Mesenchymal stem cell (in vitro differentiated cells and primary cell): ENCODE results near the gene CNDP1.

ENCODE experiments used
- DNase-seq: peaks from one replicate; pipeline ENCODE4 v3.0.0-alpha.2; 2013
- H2AFZ ChIP-seq: one replicate; pipeline ENCODE4 v1.6.1; 2013; ENCODE audit warnings: low read depth, mild to moderate bottlenecking, control low read depth, inconsistent platforms, low read length, moderate library complexity
- H2AK5ac ChIP-seq: 2 replicates; pipeline ENCODE4 v1.6.1; 2013; ENCODE audit warnings: low read length, moderate library complexity, mild to moderate bottlenecking, inconsistent platforms; ENCODE audit not compliant: severe bottlenecking
- H2BK120ac ChIP-seq: one replicate; pipeline ENCODE4 v1.6.1; 2013; ENCODE audit warnings: low read depth, mild to moderate bottlenecking, inconsistent platforms, low read length, moderate library complexity
- H2BK12ac ChIP-seq, 2 experiments: one replicate each; pipeline ENCODE4 v1.6.1; 2013; ENCODE audit warnings: inconsistent platforms in 2 of 2, low read length in 2 of 2, mild to moderate bottlenecking in 2 of 2, moderate library complexity in 2 of 2, control low read depth in 1 of 2
- H2BK15ac ChIP-seq: one replicate; pipeline ENCODE4 v1.6.1; 2013; ENCODE audit warnings: mild to moderate bottlenecking, low read depth, inconsistent platforms; ENCODE audit not compliant: poor library complexity, severe bottlenecking
- H2BK5ac ChIP-seq: 2 replicates; pipeline ENCODE4 v1.6.1; 2013; ENCODE audit warnings: low read depth, mild to moderate bottlenecking, low read length, control low read depth, inconsistent platforms; ENCODE audit not compliant: poor library complexity, severe bottlenecking
- H3K14ac ChIP-seq, 2 experiments: one replicate each; pipeline ENCODE4 v1.6.1; 2013; ENCODE audit warnings: inconsistent platforms in 2 of 2, low read length in 2 of 2, control low read depth in 1 of 2, mild to moderate bottlenecking in 1 of 2, moderate library complexity in 1 of 2
- H3K18ac ChIP-seq, 2 experiments: one replicate each; pipeline ENCODE4 v1.6.1; 2013; ENCODE audit warnings: inconsistent platforms in 2 of 2, low read length in 2 of 2, control low read depth in 1 of 2, low read depth in 1 of 2, mild to moderate bottlenecking in 1 of 2
- H3K23ac ChIP-seq, 2 experiments: one replicate each; pipeline ENCODE4 v1.6.1; 2013; ENCODE audit warnings: inconsistent platforms in 2 of 2, low read length in 2 of 2, mild to moderate bottlenecking in 2 of 2, moderate library complexity in 2 of 2, control low read depth in 1 of 2
- H3K27ac ChIP-seq: 2 replicates; pipeline ENCODE4 v1.5.1; 2013; ENCODE audit warnings: mild to moderate bottlenecking, moderate library complexity, low read length, control low read depth, inconsistent platforms; ENCODE audit not compliant: poor library complexity, severe bottlenecking
- H3K27me3 ChIP-seq, 2 experiments: 2 replicates each; pipeline versions ENCODE4 v1.6.1 to v1.7.0; 2013; ENCODE audit warnings: low read length in 2 of 2, mild to moderate bottlenecking in 2 of 2, moderate library complexity in 2 of 2, control low read depth in 1 of 2, inconsistent platforms in 1 of 2; ENCODE audit not compliant: control insufficient read depth in 1 of 2, insufficient read depth in 1 of 2
- H3K36me3 ChIP-seq, 2 experiments: 2 replicates each; pipeline versions ENCODE4 v1.6.1 to v1.7.0; 2013; ENCODE audit warnings: low read length in 2 of 2, control low read depth in 1 of 2, inconsistent platforms in 1 of 2, low read depth in 1 of 2, mild to moderate bottlenecking in 1 of 2; ENCODE audit not compliant: insufficient read depth in 2 of 2, control insufficient read depth in 1 of 2
- H3K4ac ChIP-seq, 2 experiments: one replicate each; pipeline ENCODE4 v1.6.1; 2013; ENCODE audit warnings: inconsistent platforms in 2 of 2, low read length in 2 of 2, mild to moderate bottlenecking in 2 of 2, moderate library complexity in 2 of 2, control low read depth in 1 of 2, low read depth in 1 of 2
- H3K4me1 ChIP-seq: 2 replicates; pipeline ENCODE4 v1.6.1; 2013; ENCODE audit warnings: low read depth, low read length, control low read depth; ENCODE audit not compliant: control insufficient read depth, insufficient read depth
- H3K4me2 ChIP-seq: 2 replicates; pipeline ENCODE4 v1.6.1; 2013; ENCODE audit warnings: low read length, mild to moderate bottlenecking, inconsistent platforms; ENCODE audit not compliant: poor library complexity, severe bottlenecking
- H3K4me3 ChIP-seq, 2 experiments: 2 replicates each; pipeline versions ENCODE4 v1.5.1 to v1.7.0; 2013; ENCODE audit warnings: low read length in 2 of 2, mild to moderate bottlenecking in 2 of 2, control low read depth in 1 of 2, low read depth in 1 of 2; ENCODE audit not compliant: insufficient read depth in 1 of 2
- H3K79me1 ChIP-seq: replicated peaks from 2 replicates; pipeline ENCODE4 v1.6.1; 2013; ENCODE audit warnings: mild to moderate bottlenecking, control low read depth, low read length, inconsistent platforms; ENCODE audit not compliant: poor library complexity, severe bottlenecking
- H3K9ac ChIP-seq: 2 replicates; pipeline ENCODE4 v1.7.0; 2013; ENCODE audit warnings: mild to moderate bottlenecking, low read length, moderate library complexity
- H3K9me3 ChIP-seq: 2 replicates; pipeline ENCODE4 v1.7.0; 2013; ENCODE audit warnings: mild to moderate bottlenecking, low read length; ENCODE audit not compliant: control insufficient read depth
- H4K8ac ChIP-seq: one replicate; pipeline ENCODE4 v1.6.1; 2013; ENCODE audit warnings: inconsistent platforms, mild to moderate bottlenecking, low read length, moderate library complexity
- H4K91ac ChIP-seq: one replicate; pipeline ENCODE4 v1.6.1; 2013; ENCODE audit warnings: mild to moderate bottlenecking, low read length, inconsistent platforms
- WGBS: methylation state at CpG from one replicate; pipeline ENCODE4 v1.1.7; 2013; ENCODE audit warnings: mixed read lengths; 5-methylcytosine and 5-hydroxymethylcytosine counted together

The CNDP1 gene

GRCh38 chr18:74514860-74515495 lies 19.3 kb upstream of the CNDP1 start:
- Histone ChIP-seq H2AFZ (no peak overlapping the region), H2BK15ac (no peak overlapping the region), H3K4ac (no peak overlapping the region), H3K4me1 (peaks cover 8% of the 10 kb centered on the region), H3K4me3 (no peak overlapping the region), H3K14ac (no peak overlapping the region), H4K8ac (no peak overlapping the region), H3K79me1 (peaks cover 48% of the 10 kb centered on the region), H3K36me3 (peaks cover 85 to 89% of the 10 kb centered on the region in 2 experiments), H2BK120ac (no peak overlapping the region), H2BK12ac (no peak overlapping the region), H3K23ac (no peak overlapping the region), H3K18ac (no peak overlapping the region), H3K9me3 (no peaks in the 10 kb centered on the region), H3K27me3 (no peaks in the 10 kb centered on the region), H3K27ac (no peak overlapping the region), H3K9ac (no peak overlapping the region), H2AK5ac (no peak overlapping the region), H3K4me2 (no peak overlapping the region), H4K91ac (no peak overlapping the region), H2BK5ac (no peak overlapping the region)
- no peak for DNase-seq
- WGBS: 94% methylated on average over 18 of the region's 18 CpGs

GRCh38 chr18:74515620-74516231 lies 18.6 kb upstream of the CNDP1 start:
- 96% methylated on average over 12 of the region's 13 CpGs for WGBS

GRCh38 chr18:74516271-74517235 lies 17.7 kb upstream of the CNDP1 start:
- H2BK5ac ChIP-seq: no peak overlapping the region
- H3K4me3 ChIP-seq: no peak overlapping the region
- no peak overlapping the region for H3K27ac ChIP-seq
- H3K79me1 ChIP-seq: peaks cover 40% of the 10 kb centered on the region
- 93% methylated on average over 32 of the region's 35 CpGs for WGBS
- no peak overlapping the region for H2BK15ac ChIP-seq
- H3K9me3 ChIP-seq: no peaks in the 10 kb centered on the region
- H2AK5ac ChIP-seq: no peak overlapping the region
- H3K27me3 ChIP-seq: no peaks in the 10 kb centered on the region
- H4K91ac ChIP-seq: no peak overlapping the region
- H2BK12ac ChIP-seq: no peak overlapping the region
- H3K18ac ChIP-seq: no peak overlapping the region
- no peak for DNase-seq
- H3K23ac ChIP-seq: no peak overlapping the region
- peaks cover 5% of the 10 kb centered on the region for H3K4me1 ChIP-seq
- no peak overlapping the region for H3K4ac ChIP-seq
- no peak overlapping the region for H3K4me2 ChIP-seq
- H3K9ac ChIP-seq: no peak overlapping the region
- H4K8ac ChIP-seq: no peak overlapping the region
- no peak overlapping the region for H2BK120ac ChIP-seq
- peaks cover 88 to 91% of the 10 kb centered on the region in 2 experiments for H3K36me3 ChIP-seq
- no peak overlapping the region for H2AFZ ChIP-seq
- H3K14ac ChIP-seq: no peak overlapping the region

More at GRCh38 chr18:74515620-74516231, 18.6 kb upstream of the CNDP1 start:
- H2BK120ac ChIP-seq: no peak overlapping the region
- H4K8ac ChIP-seq: no peak overlapping the region
- H2BK12ac ChIP-seq: no peak overlapping the region
- no peak overlapping the region for H3K4me3 ChIP-seq
- H4K91ac ChIP-seq: no peak overlapping the region
- H3K4me1 ChIP-seq: peaks cover 5% of the 10 kb centered on the region
- H3K23ac ChIP-seq: no peak overlapping the region
- H3K9me3 ChIP-seq: no peaks in the 10 kb centered on the region
- no peaks in the 10 kb centered on the region for H3K27me3 ChIP-seq
- H3K18ac ChIP-seq: no peak overlapping the region
- no peak overlapping the region for H3K4me2 ChIP-seq
- no peak overlapping the region for H3K4ac ChIP-seq
- H3K9ac ChIP-seq: no peak overlapping the region
- H2BK15ac ChIP-seq: no peak overlapping the region
- H2AFZ ChIP-seq: no peak overlapping the region
- no peak overlapping the region for H2BK5ac ChIP-seq
- peaks cover 43% of the 10 kb centered on the region for H3K79me1 ChIP-seq
- peaks cover 85 to 89% of the 10 kb centered on the region in 2 experiments for H3K36me3 ChIP-seq
- no peak overlapping the region for H3K14ac ChIP-seq
- H3K27ac ChIP-seq: no peak overlapping the region
- no peak for DNase-seq
- H2AK5ac ChIP-seq: no peak overlapping the region

GRCh38 chr18:74517236-74517630 lies 17.1 kb upstream of the CNDP1 start:
- no peak for DNase-seq
- H2AK5ac ChIP-seq: no peak overlapping the region
- H2BK15ac ChIP-seq: no peak overlapping the region
- no peak overlapping the region for H3K18ac ChIP-seq
- no peak overlapping the region for H4K8ac ChIP-seq
- no peak overlapping the region for H2BK5ac ChIP-seq
- no peak overlapping the region for H2AFZ ChIP-seq
- peaks cover 84 to 91% of the 10 kb centered on the region in 2 experiments for H3K36me3 ChIP-seq
- H3K4me3 ChIP-seq: no peak overlapping the region
- H3K23ac ChIP-seq: no peak overlapping the region
- no peak overlapping the region for H4K91ac ChIP-seq
- no peaks in the 10 kb centered on the region for H3K27me3 ChIP-seq
- H3K4me2 ChIP-seq: no peak overlapping the region
- peaks cover 40% of the 10 kb centered on the region for H3K79me1 ChIP-seq
- H3K27ac ChIP-seq: no peak overlapping the region
- no peak overlapping the region for H3K4ac ChIP-seq
- no peak overlapping the region for H3K9ac ChIP-seq
- no peak overlapping the region for H2BK12ac ChIP-seq
- 97% methylated on average over 15 of the region's 15 CpGs for WGBS
- peaks cover 5% of the 10 kb centered on the region for H3K4me1 ChIP-seq
- no peak overlapping the region for H3K14ac ChIP-seq
- no peak overlapping the region for H2BK120ac ChIP-seq
- H3K9me3 ChIP-seq: no peaks in the 10 kb centered on the region
